ENCODE data around the gene PORCN. TPM values are rescaled to one million over a fixed set of nuclear protein-coding genes. Genes with fewer than 3 reads are reported as not detected.

Gene PORCN
- total RNA-seq, 6 donors from 2014 or later, result 10.0 to 53.4 (median 14.3) TPM

- no peak for DNase-seq
- Histone ChIP-seq H3K27me3 (no peaks in the 10 kb centered on the region), H3K27ac (no peak overlapping the region), H3K4me3 (no peak overlapping the region), H3K4me1 (no peaks in the 10 kb centered on the region), H3K9me3 (peaks cover 0 to 4% (median 0%) of the 10 kb centered on the region in 4 donors), H3K36me3 (no peaks in the 10 kb centered on the region)
- ATAC-seq (ENCODE audit: low FRiP score in 2 of 2), result no peak
- TF ChIP-seq POLR2A (IDR thresholded peaks at IDR 0.05) (no peak), EP300 (IDR thresholded peaks at IDR 0.05) (no peak)
- WGBS, 2 donors, result 76 to 83% methylated on average over 1 to 4 of the region's 4 CpGs
Measured at GRCh38 chrX:48496660-48497059, 12.1 kb upstream of the PORCN start.

- ATAC-seq (ENCODE audit: low FRiP score in 2 of 2) (no peak), DNase-seq (no peak)
- H3K4me3 ChIP-seq, result no peak overlapping the region
- no peaks in the 10 kb centered on the region for H3K27me3 ChIP-seq
- whole genome bisulfite sequencing, 2 donors, result 77 to 81% methylated on average over 4 to 5 of the region's 5 CpGs
- TF ChIP-seq POLR2AphosphoS5 (IDR thresholded peaks at IDR 0.05) (no peak), POLR2A (IDR thresholded peaks at IDR 0.05) (no peak), EP300 (IDR thresholded peaks at IDR 0.05) (no peak), CTCF (IDR thresholded peaks at IDR 0.05) (no peak)
- H3K4me1 ChIP-seq, result no peaks in the 10 kb centered on the region
- H3K36me3 ChIP-seq, result no peaks in the 10 kb centered on the region
- H3K9me3 ChIP-seq, result peaks cover 0 to 4% (median 0%) of the 10 kb centered on the region in 4 donors
- H3K27ac ChIP-seq, result no peak overlapping the region
Measured at GRCh38 chrX:48497871-48498270, 10.9 kb upstream of the PORCN start.

GRCh38 chrX:48498374-48498809 lies 10.4 kb upstream of the PORCN start:
- TF ChIP-seq CTCF (IDR thresholded peaks at IDR 0.05) (no peak), EP300 (IDR thresholded peaks at IDR 0.05) (no peak), POLR2A (IDR thresholded peaks at IDR 0.05) (no peak), POLR2AphosphoS5 (IDR thresholded peaks at IDR 0.05) (no peak)
- Histone ChIP-seq H3K9me3 (peaks cover 0 to 4% (median 0%) of the 10 kb centered on the region in 4 donors), H3K27me3 (no peaks in the 10 kb centered on the region), H3K4me1 (no peaks in the 10 kb centered on the region), H3K4me3 (no peak overlapping the region), H3K36me3 (no peaks in the 10 kb centered on the region), H3K27ac (no peak overlapping the region)
- WGBS, 2 donors, result 72 to 75% methylated on average over 5 to 6 of the region's 6 CpGs
- ATAC-seq (ENCODE audit: low FRiP score in 2 of 2) (no peak), DNase-seq (no peak)

GRCh38 chrX:48504261-48504660 lies 4.5 kb upstream of the PORCN start:
- no peak for DNase-seq
- peaks cover 0 to 2% (median 0%) of the 10 kb centered on the region in 4 donors for H3K4me1 ChIP-seq
- ATAC-seq (ENCODE audit: low FRiP score in 2 of 2), result no peak
- no peak for TF ChIP-seq CTCF (IDR thresholded peaks at IDR 0.05)
- TF ChIP-seq EP300 (IDR thresholded peaks at IDR 0.05), result no peak
- TF ChIP-seq POLR2AphosphoS5 (IDR thresholded peaks at IDR 0.05), result no peak
- no peak for TF ChIP-seq POLR2A (IDR thresholded peaks at IDR 0.05)
- H3K36me3 ChIP-seq, result no peaks in the 10 kb centered on the region
- no peak overlapping the region for H3K4me3 ChIP-seq
- peaks cover 0 to 5% (median 0%) of the 10 kb centered on the region in 4 donors for H3K9me3 ChIP-seq
- WGBS, 2 donors, result 49 to 74% methylated on average over 3 to 7 of the region's 7 CpGs
- no peaks in the 10 kb centered on the region for H3K27me3 ChIP-seq
- H3K27ac ChIP-seq, result no peak overlapping the region

GRCh38 chrX:48505481-48505880 lies 3.3 kb upstream of the PORCN start:
- TF ChIP-seq POLR2AphosphoS5 (IDR thresholded peaks at IDR 0.05) (no peak), CTCF (IDR thresholded peaks at IDR 0.05) (no peak), EP300 (IDR thresholded peaks at IDR 0.05) (no peak), POLR2A (IDR thresholded peaks at IDR 0.05) (no peak)
- ATAC-seq (ENCODE audit: low FRiP score in 2 of 2), result no peak
- Histone ChIP-seq H3K27ac (no peak overlapping the region), H3K4me3 (no peak overlapping the region), H3K27me3 (no peaks in the 10 kb centered on the region), H3K4me1 (peaks cover 0 to 5% (median 0%) of the 10 kb centered on the region in 4 donors), H3K9me3 (peaks cover 0 to 5% (median 0%) of the 10 kb centered on the region in 4 donors), H3K36me3 (no peaks in the 10 kb centered on the region)
- 76 to 83% methylated on average over 5 of the region's 5 CpGs for WGBS, 2 donors
- no peak for DNase-seq
